SJCRH30 (cell line): ENCODE measurements around the gene SERPINI1. TPM values are rescaled to one million over a fixed set of nuclear protein-coding genes. Genes with fewer than 3 reads are reported as not detected.

Experiments
- DNase-seq, 2 experiments: peaks; one replicate each; pipeline ENCODE4 v3.0.0-alpha.2; 2015 to 2020
- H3K27ac ChIP-seq: fragments of 250-450 bp; sonication (Bioruptor Pico); 2 replicates; pipeline ENCODE4 v1.5.1; 2020; ENCODE audit warnings: mild to moderate bottlenecking, moderate library complexity
- H3K27me3 ChIP-seq: fragments of 250-450 bp; sonication (Bioruptor Pico); 2 replicates; pipeline ENCODE4 v1.5.1; 2020; ENCODE audit warnings: mild to moderate bottlenecking, moderate library complexity
- H3K36me3 ChIP-seq: fragments of 250-450 bp; sonication (Bioruptor Pico); 2 replicates; pipeline ENCODE4 v1.5.1; 2020; ENCODE audit warnings: mild to moderate bottlenecking, moderate library complexity
- H3K4me1 ChIP-seq: fragments of 250-450 bp; sonication (Bioruptor Pico); 2 replicates; pipeline ENCODE4 v1.5.1; 2020; ENCODE audit warnings: mild to moderate bottlenecking, moderate library complexity
- H3K4me3 ChIP-seq: fragments of 250-450 bp; sonication (Bioruptor Pico); 2 replicates; pipeline ENCODE4 v1.5.1; 2020; ENCODE audit warnings: mild to moderate bottlenecking, moderate library complexity
- H3K9me3 ChIP-seq: fragments of 250-450 bp; sonication (Bioruptor Pico); replicated peaks from 2 replicates; pipeline ENCODE4 v1.5.1; 2020; ENCODE audit warnings: mild to moderate bottlenecking, moderate library complexity
- total RNA-seq: library from RNA; depleted of rRNA; stranded (reverse); fragments of >200 nt; shearing (Covaris generic); gene quantifications from 2 replicates; pipeline ENCODE4 v1.2.3, GENCODE V29; 2014

Gene SERPINI1
- total RNA-seq, 1 experiment from 2014 or later: 0.40 TPM

DNA sequence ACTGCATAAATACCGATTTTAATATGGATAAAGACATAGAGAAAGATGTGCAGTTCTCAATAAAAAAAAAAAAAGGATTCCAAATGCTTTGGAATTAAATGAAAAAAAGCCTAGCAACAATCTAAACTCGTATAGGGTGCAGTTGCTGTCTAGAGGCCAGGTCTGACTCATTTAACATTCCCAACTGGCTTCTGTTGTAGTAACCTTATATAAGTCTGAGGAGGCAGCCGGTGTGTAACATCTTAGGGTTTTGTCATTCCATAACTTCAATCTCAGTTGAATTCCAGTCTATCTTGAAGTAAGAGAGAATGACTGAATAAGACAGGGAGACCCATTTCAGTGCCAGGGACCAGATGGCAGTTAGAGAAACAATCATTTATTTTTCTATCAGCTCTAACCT is 7.3 kb upstream of the SERPINI1 start:
- H3K27ac ChIP-seq: no peak overlapping the region
- no peak overlapping the region for H3K4me3 ChIP-seq
- no peaks in the 10 kb centered on the region for H3K36me3 ChIP-seq
- no peak for DNase-seq
- no peaks in the 10 kb centered on the region for H3K9me3 ChIP-seq
- H3K4me1 ChIP-seq: 0 out of 2 replicates have a peak, but pooled peaks cover 2% of the 10 kb centered on the region
- H3K27me3 ChIP-seq: no peaks in the 10 kb centered on the region

DNA sequence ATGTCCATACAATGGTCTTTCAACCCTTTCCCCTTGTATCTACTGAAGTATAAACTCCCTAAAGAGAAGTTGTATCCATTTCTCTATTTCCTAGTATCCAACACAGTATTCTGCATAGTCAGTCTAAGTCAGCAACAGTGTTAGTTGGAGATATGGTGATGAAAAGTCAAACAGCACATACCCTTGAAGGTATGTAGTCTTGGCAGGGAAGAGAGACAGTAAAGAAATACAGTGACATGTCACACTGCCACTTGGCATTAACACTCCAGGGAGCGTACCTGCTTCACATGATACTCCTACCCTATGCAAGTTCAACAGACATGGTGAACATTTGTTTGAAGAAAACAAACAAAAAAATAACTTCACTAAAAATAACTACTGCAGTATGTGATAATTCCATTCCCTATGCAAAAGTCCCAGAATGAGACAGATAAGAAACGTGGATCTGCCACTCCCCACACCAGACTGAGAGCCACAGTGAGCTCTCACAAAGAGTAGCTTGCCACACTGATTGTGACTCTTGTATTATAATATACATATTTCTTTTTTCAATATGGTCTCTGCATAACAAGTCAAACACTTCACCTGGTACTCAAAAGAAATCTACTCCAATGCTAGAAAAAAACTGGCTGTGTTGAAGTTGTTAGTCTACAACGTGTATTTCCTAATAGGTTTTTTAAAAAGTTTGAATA is 6.7 kb upstream of the SERPINI1 start:
- no peak for DNase-seq
- Histone ChIP-seq H3K9me3 (no peaks in the 10 kb centered on the region), H3K4me3 (no peak overlapping the region), H3K27me3 (no peaks in the 10 kb centered on the region), H3K4me1 (0 out of 2 replicates have a peak, but pooled peaks cover 2% of the 10 kb centered on the region), H3K36me3 (no peaks in the 10 kb centered on the region), H3K27ac (no peak overlapping the region)

DNA sequence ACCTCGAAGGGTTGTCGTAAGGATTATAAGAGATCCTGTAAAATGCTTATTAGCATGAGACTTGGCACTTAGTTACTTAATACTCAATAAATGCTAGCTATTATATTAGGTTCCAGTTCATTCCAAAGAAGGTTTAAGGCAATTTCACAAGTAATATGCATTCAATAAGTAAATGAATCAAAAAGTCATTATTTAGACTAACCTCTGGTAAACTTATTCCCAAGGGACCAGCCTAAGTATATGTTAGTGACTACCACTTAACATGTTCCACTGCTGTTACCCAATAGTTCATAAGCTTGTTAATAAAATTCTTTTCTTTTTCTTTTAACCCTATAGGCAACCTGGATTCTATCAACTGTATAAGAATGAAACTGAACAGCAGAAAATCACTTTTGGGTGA is 5.9 kb upstream of the SERPINI1 start:
- Histone ChIP-seq H3K9me3 (no peaks in the 10 kb centered on the region), H3K27me3 (no peaks in the 10 kb centered on the region), H3K36me3 (no peaks in the 10 kb centered on the region), H3K4me1 (0 out of 2 replicates have a peak, but pooled peaks cover 2% of the 10 kb centered on the region), H3K4me3 (no peak overlapping the region), H3K27ac (no peak overlapping the region)
- no peak for DNase-seq

DNA sequence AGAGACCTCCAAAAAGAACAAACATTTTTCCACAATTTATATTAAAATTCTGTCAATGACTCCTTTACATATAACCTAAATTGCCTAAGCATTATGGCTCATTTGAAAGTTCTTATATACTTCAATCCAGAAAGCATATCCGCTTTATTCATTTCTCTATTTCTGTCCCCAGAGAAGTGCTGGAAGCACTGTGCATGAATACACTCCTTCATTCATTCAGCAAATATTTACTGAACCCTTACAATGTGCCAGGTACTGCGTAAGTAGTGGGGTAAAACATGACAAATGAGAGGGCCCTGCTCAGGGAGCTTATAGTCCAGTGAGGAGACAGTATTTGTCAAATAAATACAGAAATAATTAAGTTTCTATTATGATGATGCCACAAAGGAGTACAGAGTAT is 4.1 kb upstream of the SERPINI1 start:
- Histone ChIP-seq H3K9me3 (no peaks in the 10 kb centered on the region), H3K36me3 (no peaks in the 10 kb centered on the region)

DNA sequence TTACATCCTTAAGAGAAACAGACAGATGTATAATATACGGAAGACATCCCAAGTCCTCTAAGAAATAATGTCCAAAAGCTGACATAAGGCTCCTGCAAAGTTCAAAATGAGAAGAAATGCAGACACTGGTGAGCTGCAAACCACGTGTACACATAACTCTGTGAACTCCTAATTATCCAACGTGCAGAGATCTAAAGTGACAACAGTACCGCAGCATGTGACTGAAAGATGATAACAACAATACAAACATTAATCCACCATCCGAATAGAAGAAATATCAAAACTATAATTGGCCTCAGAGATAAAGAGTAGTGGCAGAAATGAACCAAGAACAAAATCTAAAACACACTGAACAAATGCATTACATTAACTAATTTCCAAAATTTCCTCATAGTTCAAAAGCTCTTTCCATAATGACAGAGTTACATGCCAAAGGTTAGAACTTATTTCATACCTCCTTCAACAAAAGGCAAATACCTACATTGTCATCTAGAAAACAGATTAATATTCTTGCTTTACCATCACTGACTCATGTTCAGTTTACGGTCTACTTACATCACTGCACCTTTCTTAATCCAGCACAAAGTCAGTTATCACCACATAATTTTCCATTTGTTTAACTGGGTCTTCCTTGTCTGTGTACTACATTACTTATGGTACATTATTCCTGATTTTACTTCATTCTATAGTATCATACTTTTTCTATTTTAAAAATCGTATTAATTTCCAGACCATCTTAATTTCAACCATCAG is 3.0 kb upstream of the SERPINI1 start:
- Histone ChIP-seq H3K4me3 (no peak overlapping the region), H3K27ac (no peak overlapping the region), H3K9me3 (no peaks in the 10 kb centered on the region), H3K27me3 (no peaks in the 10 kb centered on the region), H3K4me1 (0 out of 2 replicates have a peak, but pooled peaks cover 2% of the 10 kb centered on the region), H3K36me3 (no peaks in the 10 kb centered on the region)
- DNase-seq: no peak

More for the DNA sequence above, 4.1 kb upstream of the SERPINI1 start:
- Histone ChIP-seq H3K27me3 (no peaks in the 10 kb centered on the region), H3K4me3 (no peak overlapping the region), H3K27ac (no peak overlapping the region), H3K4me1 (0 out of 2 replicates have a peak, but pooled peaks cover 2% of the 10 kb centered on the region)
- no peak for DNase-seq

DNA sequence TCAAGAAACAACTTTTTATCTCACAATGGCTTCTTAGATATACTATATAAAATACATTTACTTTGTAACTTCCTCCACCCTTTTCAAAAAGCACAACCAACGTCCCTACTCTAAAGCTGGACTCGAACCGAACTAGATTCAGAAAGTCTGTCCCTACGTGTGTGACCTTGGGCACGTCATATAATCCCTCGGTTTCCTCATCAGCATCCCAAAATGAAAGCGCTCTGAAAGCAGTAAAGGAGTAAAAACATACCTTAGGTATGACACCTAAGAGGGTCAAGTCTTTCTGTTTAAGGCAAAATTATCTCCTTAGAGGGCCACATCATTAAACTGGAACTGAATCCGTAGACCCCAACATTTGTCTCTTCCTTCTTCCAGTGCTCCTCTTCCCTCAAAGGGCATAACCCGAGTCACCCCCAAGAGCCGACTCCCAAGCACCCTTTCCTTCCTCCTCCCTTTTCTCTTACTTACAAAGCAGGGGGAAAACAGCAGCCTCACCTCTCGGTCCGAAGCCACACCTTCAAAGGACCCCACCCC is 1.5 kb upstream of the SERPINI1 start:
- H3K27ac ChIP-seq: peak overlapping the region; percentile 83
- H3K9me3 ChIP-seq: no peaks in the 10 kb centered on the region
- H3K36me3 ChIP-seq: no peaks in the 10 kb centered on the region
- DNase-seq: no peak
- H3K4me1 ChIP-seq: 0 out of 2 replicates have a peak, but pooled peaks cover 2% of the 10 kb centered on the region
- H3K27me3 ChIP-seq: no peaks in the 10 kb centered on the region
- H3K4me3 ChIP-seq: peak overlapping the region; percentile 74

DNA sequence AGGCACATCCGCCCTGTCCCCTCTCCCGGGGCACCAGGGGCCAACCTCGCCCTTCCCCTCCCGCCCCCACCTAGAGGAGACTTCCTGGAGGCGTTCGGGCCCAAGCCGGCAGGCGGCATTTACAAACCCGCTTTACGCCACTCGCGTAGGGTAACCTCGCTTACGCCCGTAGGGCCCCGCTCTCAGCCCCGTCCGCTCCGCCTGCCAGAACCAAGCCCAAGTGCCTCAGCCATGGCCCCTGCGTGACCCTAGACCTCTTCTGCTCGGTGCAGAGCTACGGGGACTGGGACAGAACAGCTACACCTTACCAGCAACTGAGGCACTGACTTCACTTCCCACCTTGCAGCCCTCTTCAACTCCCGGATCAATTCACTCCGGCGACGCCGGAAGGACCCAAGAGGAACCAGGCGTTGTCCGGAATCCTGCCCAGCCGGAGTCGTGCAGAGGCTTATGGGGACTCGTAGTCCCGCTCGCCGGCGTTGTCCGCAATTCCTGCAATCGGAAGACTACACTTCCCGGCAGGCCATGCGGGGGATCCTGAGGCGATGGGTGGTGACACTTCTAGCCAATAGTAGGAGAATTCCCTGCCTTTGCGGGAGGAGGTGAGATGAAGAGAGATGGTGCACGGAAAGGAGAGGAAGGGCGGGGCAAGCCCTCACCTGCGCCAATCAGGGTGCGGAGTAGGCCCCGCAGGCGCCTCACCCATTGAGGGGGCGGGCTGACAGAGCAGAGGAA is 856 bp upstream of the SERPINI1 start, which contains the start of gene PDCD10:
TSS of gene PDCD10 (minus strand) at position 395 of the 735 bp plus-strand sequence. CDS start 14,735 bp downstream, outside the sequence.
- H3K36me3 ChIP-seq: no peaks in the 10 kb centered on the region
- DNase-seq: peak; percentile 96 to 97
- H3K27me3 ChIP-seq: no peaks in the 10 kb centered on the region
- H3K4me1 ChIP-seq: 0 out of 2 replicates have a peak, but pooled peaks cover 2% of the 10 kb centered on the region
- peak within 1 kb of the TSS; percentile 74 for H3K4me3 ChIP-seq
- H3K27ac ChIP-seq: peak within 1 kb of the TSS; percentile 83
- no peaks in the 10 kb centered on the region for H3K9me3 ChIP-seq

DNA sequence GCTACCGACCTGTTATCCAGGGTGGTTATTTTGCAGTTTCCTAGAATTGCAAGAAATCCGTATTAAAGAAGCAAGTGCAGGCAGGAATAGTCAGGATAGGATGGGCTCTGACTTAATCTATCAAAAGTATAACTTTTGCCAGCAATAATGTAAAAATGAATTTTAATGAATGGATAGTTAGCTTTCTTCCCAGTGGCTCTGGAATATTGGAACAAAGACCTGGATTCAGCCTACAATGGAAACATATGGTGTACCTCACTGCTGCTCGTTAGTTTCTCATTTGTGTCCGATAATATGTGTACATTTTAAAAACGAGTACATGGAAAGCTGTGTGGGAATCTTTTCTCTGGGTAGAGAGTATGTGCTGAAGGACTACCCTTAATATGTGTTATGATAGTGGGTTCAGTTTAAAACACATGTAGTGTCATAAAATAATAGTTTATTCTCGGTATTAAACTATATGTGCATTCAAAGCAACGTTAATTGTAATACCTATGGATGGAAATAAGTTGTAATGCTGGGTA is 805 bp downstream of the SERPINI1 start:
- no peaks in the 10 kb centered on the region for H3K27me3 ChIP-seq
- no peak overlapping the region for H3K27ac ChIP-seq
- H3K36me3 ChIP-seq: no peaks in the 10 kb centered on the region
- H3K4me1 ChIP-seq: no peaks in the 10 kb centered on the region
- H3K4me3 ChIP-seq: no peak overlapping the region; the same call in 1 of the 2 replicates
- no peaks in the 10 kb centered on the region for H3K9me3 ChIP-seq
- DNase-seq: no peak

DNA sequence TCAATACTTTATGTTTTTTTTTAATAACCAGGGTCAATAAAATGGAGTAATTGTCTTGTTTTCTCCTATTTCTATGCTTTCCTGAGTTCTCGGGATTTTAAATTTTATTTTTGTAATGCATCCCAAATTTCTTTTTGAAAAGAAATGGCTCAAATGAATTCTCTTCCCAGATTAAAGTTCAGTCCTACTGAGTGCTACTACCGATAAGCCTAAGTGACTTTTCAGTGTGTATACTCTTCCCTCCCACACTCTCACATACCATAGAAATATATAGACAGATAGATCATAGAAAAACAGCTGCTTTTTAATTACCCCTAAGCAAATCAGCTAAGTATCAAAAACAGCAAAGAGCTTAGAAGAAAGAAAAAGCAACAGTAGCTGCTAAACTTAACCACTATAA is 1.5 kb downstream of the SERPINI1 start:
- DNase-seq: no peak
- no peaks in the 10 kb centered on the region for H3K4me1 ChIP-seq
- H3K4me3 ChIP-seq: no peak overlapping the region
- no peaks in the 10 kb centered on the region for H3K36me3 ChIP-seq
- no peaks in the 10 kb centered on the region for H3K9me3 ChIP-seq
- H3K27me3 ChIP-seq: no peaks in the 10 kb centered on the region
- no peak overlapping the region for H3K27ac ChIP-seq

DNA sequence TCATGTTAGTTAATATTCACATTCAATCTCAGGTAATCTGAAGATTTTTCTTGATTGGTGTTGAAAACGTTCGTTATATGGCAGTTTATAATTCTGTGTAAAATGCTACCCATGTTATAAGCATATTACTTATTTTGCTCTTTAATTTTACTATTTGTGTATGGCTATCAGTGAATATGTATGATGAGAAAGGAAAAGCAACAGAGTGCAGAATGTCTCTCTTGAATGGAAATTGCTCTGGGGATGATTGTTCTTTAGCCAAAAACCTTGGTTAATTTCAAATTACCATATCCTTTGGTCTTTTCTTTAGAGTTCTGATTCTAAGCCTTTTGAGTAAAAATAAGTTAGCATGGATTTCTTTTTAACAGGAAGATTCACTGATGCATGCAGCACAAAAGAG is 2.5 kb downstream of the SERPINI1 start:
- H3K9me3 ChIP-seq: no peaks in the 10 kb centered on the region
- DNase-seq: no peak
- H3K4me1 ChIP-seq: no peaks in the 10 kb centered on the region
- H3K27ac ChIP-seq: no peak overlapping the region
- H3K4me3 ChIP-seq: no peak overlapping the region
- H3K36me3 ChIP-seq: no peaks in the 10 kb centered on the region
- H3K27me3 ChIP-seq: no peaks in the 10 kb centered on the region

DNA sequence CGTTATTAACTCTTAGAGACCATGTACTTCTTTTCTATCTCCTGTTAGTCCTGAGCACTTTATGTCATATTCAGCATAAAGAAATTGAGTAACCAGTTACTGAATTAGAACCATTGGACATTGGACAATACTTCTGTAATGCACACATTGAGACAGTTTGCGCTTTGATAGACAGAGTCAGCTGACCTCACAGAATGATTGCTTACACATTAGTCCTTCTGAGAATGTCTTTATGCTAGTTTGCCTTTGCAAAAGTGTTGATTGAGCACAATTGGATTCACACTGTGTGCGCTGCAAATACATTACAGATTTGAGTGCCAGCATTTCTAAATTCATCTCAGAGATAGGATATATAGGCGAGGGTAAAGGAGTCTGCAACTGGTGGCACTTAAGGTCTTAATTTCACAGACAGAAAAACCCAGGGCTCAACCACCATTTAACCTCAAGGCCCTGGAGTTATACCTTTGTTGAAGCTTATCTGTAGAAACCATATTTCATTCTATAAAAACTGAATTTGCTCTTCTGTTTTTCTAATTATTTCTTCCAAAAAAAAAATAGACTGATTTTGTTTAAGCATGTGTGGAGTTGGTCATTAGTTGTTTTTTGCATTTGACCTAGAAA is 3.8 kb downstream of the SERPINI1 start:
- no peak overlapping the region for H3K4me3 ChIP-seq
- no peaks in the 10 kb centered on the region for H3K4me1 ChIP-seq
- H3K9me3 ChIP-seq: no peaks in the 10 kb centered on the region
- H3K27ac ChIP-seq: no peak overlapping the region
- peak in 1 of 2 experiments; percentile 13 for DNase-seq
- no peaks in the 10 kb centered on the region for H3K36me3 ChIP-seq
- no peaks in the 10 kb centered on the region for H3K27me3 ChIP-seq

DNA sequence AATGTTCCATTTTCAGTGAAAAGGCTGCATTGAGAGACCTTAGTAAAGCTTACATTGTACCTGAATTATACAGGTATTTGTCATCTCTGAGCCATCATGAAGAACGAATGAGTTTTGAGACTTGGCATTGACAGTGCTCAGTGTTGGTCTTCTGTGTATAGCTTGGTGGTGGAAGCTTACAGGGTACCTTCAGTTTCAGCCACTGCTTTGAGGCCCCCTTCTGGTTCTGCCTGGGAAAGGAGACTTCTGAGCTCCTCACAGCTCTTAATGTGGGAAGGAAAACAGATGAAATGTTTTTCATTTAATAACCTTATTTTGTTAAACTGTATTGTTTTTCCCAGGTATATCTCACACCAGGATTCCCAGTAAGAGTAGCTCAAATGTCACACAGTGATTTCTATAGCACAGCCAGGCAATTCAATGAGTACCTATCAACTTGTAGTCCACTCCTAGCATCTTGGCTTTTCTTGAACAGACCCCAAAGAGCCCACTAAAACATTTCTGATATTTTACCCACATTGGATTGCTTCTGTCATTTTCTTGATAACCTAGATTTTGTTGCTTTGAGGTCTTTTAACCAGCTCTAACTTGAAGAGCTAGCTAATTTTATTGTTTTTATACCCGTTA is 5.6 kb downstream of the SERPINI1 start:
- Histone ChIP-seq H3K4me1 (no peaks in the 10 kb centered on the region), H3K27ac (no peak overlapping the region), H3K9me3 (no peaks in the 10 kb centered on the region), H3K4me3 (no peak overlapping the region), H3K27me3 (no peaks in the 10 kb centered on the region), H3K36me3 (no peaks in the 10 kb centered on the region)
- DNase-seq: peak; percentile 5 to 33

DNA sequence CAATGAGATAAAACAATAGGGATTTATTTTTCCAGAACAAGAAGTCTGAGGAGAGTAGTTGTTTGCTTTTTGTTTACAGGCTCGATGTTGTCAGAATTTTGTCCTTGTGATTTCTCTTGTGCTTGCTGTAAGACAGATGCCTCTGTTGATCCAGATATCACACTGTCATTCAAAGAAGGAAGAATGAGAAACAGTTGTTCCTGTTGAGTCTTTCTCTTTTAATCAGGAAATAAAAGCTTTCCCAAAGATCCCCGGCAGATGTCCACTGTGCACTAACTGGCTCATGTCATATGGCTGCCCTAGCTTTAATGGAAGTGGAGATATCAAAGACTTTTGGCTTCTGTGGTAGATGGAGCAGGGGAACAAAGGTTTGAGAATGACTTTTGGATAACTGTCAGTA is 6.8 kb downstream of the SERPINI1 start:
- H3K4me3 ChIP-seq: no peak overlapping the region
- H3K4me1 ChIP-seq: no peaks in the 10 kb centered on the region
- no peaks in the 10 kb centered on the region for H3K36me3 ChIP-seq
- H3K9me3 ChIP-seq: no peaks in the 10 kb centered on the region
- no peaks in the 10 kb centered on the region for H3K27me3 ChIP-seq
- no peak overlapping the region for H3K27ac ChIP-seq
- no peak for DNase-seq

DNA sequence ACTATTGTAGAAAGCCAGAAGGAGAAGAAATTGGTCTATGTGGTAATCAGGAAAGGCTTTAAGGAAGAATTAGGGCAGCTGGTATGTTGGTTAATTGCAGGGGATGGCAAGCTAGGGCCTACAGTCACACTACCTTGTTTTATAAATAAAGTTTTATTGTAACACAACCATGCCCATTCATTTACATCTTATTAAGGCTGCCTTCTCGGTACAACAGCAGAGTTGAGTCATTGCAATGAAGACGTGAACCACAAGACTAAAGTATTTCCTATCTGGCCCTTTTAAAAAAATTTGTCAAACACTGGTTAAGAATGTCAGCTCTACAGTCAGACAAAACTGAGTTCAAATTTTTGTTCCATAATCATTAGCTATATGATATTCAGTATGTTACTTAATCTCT is 8.3 kb downstream of the SERPINI1 start:
- Histone ChIP-seq H3K9me3 (no peaks in the 10 kb centered on the region), H3K36me3 (no peaks in the 10 kb centered on the region), H3K27ac (no peak overlapping the region), H3K4me3 (no peak overlapping the region), H3K4me1 (no peaks in the 10 kb centered on the region), H3K27me3 (no peaks in the 10 kb centered on the region)
- DNase-seq: no peak
